ENCODE results near the gene ZNF883.

The ZNF883 gene

GRCh38 chr9:112917047-112917986, 94.7 kb downstream of the ZNF883 start:
- no peak for DNase-seq

- no peak for DNase-seq
These were observed 97.5 kb downstream of the ZNF883 start for GRCh38 chr9:112914524-112914923.

- DNase-seq: no peak
These were observed 98.7 kb downstream of the ZNF883 start for GRCh38 chr9:112913326-112913725.

GRCh38 chr9:112912636-112913035, 99.4 kb downstream of the ZNF883 start:
- no peak for DNase-seq

GRCh38 chr9:112911736-112912135, 100.3 kb downstream of the ZNF883 start:
- no peak for DNase-seq

Measured in T1000 (cell line).